Measurements from ENCODE around the gene SYT8.
A peak's percentile ranks its signal among the peaks of the same experiment; 100 is the strongest.
"Not testable (repeated sequence)": the region's sequence is repeated elsewhere in the genome, so short reads cannot be mapped to it uniquely, and the experiment has no call there.

The SYT8 gene

GRCh38 chr11:1875851-1876301 is 41.1 kb downstream of the SYT8 start:
- not testable (repeated sequence) for DNase-seq

DNA sequence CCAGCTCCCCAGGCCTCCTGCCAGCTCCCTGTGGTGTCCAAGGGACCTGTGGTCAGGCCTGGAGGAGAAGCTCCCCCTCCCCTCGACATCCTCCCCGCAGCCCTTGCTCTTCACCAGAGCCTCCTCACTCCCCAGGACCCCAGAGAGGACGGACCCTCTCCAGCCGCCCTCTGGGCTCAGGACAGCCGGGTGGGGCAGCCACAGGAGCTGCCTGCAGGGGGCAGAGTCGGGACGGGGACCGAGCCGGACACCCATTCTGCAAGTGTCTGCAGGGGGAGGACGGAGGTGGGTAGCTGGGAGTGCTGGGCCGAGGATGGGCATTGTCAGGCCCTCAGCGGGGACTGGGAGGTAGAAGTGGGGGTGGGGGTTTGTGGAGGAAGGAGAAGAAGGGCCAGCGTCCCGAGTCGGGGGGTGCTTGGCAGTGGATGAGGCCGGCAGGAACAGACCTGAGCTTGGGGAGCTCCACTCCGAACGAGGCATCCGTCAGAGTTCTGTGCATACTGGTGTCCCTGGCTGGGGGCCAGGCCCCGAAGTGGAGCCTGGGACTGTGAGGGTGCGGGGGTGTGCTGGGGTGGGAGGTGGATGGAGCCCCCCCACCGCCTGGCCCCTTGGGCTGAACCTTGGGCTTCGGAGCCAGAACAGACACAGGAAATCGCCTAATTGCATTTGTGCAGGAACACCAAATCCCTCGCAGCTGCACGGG is 41.7 kb downstream of the SYT8 start:
- DNase-seq, result peak; percentile 10

- DNase-seq, result peak; percentile 35
Observed at GRCh38 chr11:1877211-1878136, 42.7 kb downstream of the SYT8 start.

- no peak for DNase-seq
Observed at GRCh38 chr11:1878137-1879031, 43.6 kb downstream of the SYT8 start.

GRCh38 chr11:1879342-1879940 is 44.7 kb downstream of the SYT8 start:
- DNase-seq, result no peak

- no peak for DNase-seq
Observed at GRCh38 chr11:1879941-1880720, 45.3 kb downstream of the SYT8 start.

GRCh38 chr11:1880746-1881441 is 46.1 kb downstream of the SYT8 start:
- DNase-seq, result no peak

GRCh38 chr11:1881442-1882264 is 46.9 kb downstream of the SYT8 start:
- DNase-seq, result no peak

GRCh38 chr11:1882265-1883238 is 47.8 kb downstream of the SYT8 start:
- DNase-seq, result no peak

DNA sequence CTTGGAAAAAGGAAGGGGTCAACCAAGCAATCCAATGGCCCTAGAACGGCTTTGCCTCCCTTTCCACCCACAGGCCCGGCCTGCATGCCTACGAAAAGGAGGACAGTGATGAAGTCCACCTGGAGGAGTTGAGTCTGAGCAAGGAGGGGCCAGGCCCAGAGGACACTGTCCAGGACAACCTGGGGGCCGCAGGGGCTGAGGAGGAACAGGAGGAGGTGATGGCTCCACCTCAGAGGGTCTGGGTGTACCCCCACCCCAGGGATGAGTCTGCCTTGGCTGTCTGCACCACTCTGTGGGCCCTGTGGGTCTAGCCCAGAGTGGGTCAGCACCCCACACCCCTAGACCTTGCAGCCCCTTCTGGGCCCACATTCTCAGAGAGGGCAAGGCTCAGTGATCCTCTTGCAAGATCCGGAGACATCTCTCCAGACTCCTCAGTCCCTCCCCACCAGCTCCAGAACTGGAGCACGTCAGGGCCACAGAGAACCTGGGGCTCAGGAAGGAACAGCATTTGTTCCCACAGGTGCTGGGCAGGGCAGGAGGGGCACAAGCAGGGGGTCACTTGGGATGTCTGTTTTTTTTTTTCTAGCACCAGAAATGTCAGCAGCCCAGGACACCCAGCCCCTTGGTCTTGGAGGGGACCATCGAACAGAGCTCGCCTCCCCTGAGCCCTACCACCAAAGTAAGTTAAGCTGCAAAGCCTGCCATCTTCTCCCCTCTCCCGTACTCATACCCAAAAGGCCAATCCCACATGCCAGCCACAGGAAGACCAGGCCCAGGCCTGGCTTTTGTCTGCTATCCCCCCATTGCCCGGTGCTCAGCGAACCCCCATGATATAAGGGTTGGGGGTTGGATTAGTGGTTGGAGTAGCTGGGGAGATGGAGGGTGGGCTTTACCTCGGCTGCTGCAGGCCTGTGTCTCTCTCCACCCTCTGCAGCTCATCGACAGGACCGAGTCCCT is 48.8 kb downstream of the SYT8 start:
- DNase-seq, result no peak

- DNase-seq, result no peak
Observed at GRCh38 chr11:1884303-1884700, 49.5 kb downstream of the SYT8 start.

DNA sequence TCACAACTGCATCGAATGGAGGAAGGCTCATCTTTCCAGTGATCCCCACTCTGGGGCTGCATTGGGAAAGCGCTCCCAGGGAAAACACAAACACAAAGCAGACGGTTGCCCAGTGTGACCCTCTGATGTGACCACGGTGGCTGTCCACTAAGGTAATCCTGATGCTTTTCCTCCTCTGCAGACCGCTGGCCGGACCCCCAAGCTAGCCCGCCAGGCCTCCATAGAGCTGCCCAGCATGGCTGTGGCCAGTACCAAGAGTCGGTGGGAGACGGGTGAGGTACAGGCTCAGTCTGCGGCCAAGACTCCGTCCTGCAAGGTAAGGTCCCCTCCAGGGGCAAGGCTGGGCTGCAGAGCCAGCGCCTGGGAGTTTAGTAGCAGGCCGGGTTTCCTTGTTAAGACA is 51.8 kb downstream of the SYT8 start:
- DNase-seq, result not testable (repeated sequence)
